Loucy (cell line): ENCODE measurements around the gene DIRAS2.

Experiments
- H2AFZ ChIP-seq: fragments of 200-600 bp; sonication (generic); 2 replicates; pipeline ENCODE4 v1.6.0; 2016; ENCODE audit warnings: antibody characterized with exemption, mild to moderate bottlenecking, low read length, moderate library complexity
- H3F3A ChIP-seq: fragments of 200-600 bp; 2 replicates; pipeline ENCODE4 v1.6.0; 2016; ENCODE audit warnings: antibody characterized with exemption, low read depth, mild to moderate bottlenecking
- H3K27me3 ChIP-seq: fragments of 200-600 bp; sonication (generic); 2 replicates; pipeline ENCODE4 v1.6.1; 2014; ENCODE audit warnings: low read length, mild to moderate bottlenecking; ENCODE audit not compliant: insufficient read depth, poor library complexity, severe bottlenecking
- H3K36me3 ChIP-seq: fragments of 200-600 bp; sonication (generic); 2 replicates; pipeline ENCODE4 v1.6.1; 2016; ENCODE audit warnings: low read length; ENCODE audit not compliant: insufficient read depth
- H3K4me1 ChIP-seq: fragments of 200-600 bp; sonication (generic); 2 replicates; pipeline ENCODE4 v1.5.1; 2014; ENCODE audit warnings: low read length, mild to moderate bottlenecking; ENCODE audit not compliant: insufficient read depth, poor library complexity, severe bottlenecking
- H3K4me2 ChIP-seq: fragments of 200-600 bp; sonication (generic); 2 replicates; pipeline ENCODE4 v1.6.0; 2014; ENCODE audit warnings: antibody characterized with exemption, low read length, low read depth, mild to moderate bottlenecking; ENCODE audit not compliant: poor library complexity, severe bottlenecking
- H3K4me3 ChIP-seq: fragments of 200-600 bp; sonication (generic); 2 replicates; pipeline ENCODE4 v1.5.1; 2014; ENCODE audit warnings: low read length, mild to moderate bottlenecking, mixed read lengths; ENCODE audit not compliant: poor library complexity, severe bottlenecking
- H3K79me2 ChIP-seq: fragments of 200-600 bp; sonication (generic); 2 replicates; pipeline ENCODE4 v1.6.1; 2014; ENCODE audit warnings: low read length; ENCODE audit not compliant: insufficient read depth
- H3K9ac ChIP-seq: fragments of 200-600 bp; sonication (generic); 2 replicates; pipeline ENCODE4 v1.6.0; 2014; ENCODE audit warnings: mild to moderate bottlenecking, low read depth, low read length, moderate library complexity; ENCODE audit not compliant: poor library complexity, severe bottlenecking
- H3K9me2 ChIP-seq: fragments of 200-600 bp; sonication (generic); replicated peaks from 2 replicates; pipeline ENCODE4 v1.6.1; 2016; ENCODE audit warnings: low read depth, low read length, mixed read lengths
- H3K9me3 ChIP-seq: fragments of 200-600 bp; sonication (generic); 2 replicates; pipeline ENCODE4 v1.6.1; 2014; ENCODE audit warnings: mild to moderate bottlenecking, antibody characterized with exemption, low read length, low read depth; ENCODE audit not compliant: insufficient read depth
- H4K20me1 ChIP-seq: fragments of 200-600 bp; sonication (generic); 2 replicates; pipeline ENCODE4 v1.6.0; 2014; ENCODE audit warnings: antibody characterized with exemption, low read length, mild to moderate bottlenecking; ENCODE audit not compliant: insufficient read depth, poor library complexity, severe bottlenecking
- CTCF ChIP-seq: fragments of 200-600 bp; sonication (generic); conservative IDR thresholded peaks from 2 replicates; pipeline ENCODE4 v1.5.1; 2014; ENCODE audit warnings: mild to moderate bottlenecking, antibody characterized with exemption, low read length
- EZH2phosphoT487 ChIP-seq: fragments of 200-600 bp; IDR thresholded peaks from 2 replicates; pipeline ENCODE4 v1.6.1; 2018; ENCODE audit warnings: antibody characterized with exemption, mild to moderate bottlenecking, moderate library complexity, borderline replicate concordance

DIRAS2 gene

DNA sequence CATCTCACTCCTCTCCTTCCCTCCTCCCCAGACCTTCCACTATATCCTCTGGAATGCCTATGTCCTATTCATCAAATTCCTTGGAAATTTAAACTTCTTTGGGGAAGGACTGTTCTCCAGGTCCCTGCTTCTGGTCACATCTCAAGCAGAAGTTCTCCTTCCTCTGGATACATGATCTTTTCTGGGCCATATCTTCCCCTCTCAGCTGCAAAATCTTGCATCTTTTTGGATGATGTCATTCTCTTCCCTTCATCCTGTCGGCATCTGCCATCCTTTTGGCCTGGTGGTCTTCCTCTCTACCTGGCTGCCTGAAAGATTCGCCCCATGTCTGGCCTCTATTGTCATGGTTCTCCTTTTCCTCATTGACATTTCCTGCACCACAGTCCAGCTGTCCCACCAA is 5.2 kb upstream of the DIRAS2 start:
- Histone ChIP-seq H3K4me1 (no peaks in the 10 kb centered on the region), H3K79me2 (no peaks in the 10 kb centered on the region), H3K4me3 (no peak overlapping the region), H3K9me2 (no peaks in the 10 kb centered on the region), H3K4me2 (no peak overlapping the region), H2AFZ (no peak overlapping the region), H3F3A (no peaks in the 10 kb centered on the region), H3K27me3 (no peaks in the 10 kb centered on the region), H3K9ac (no peak overlapping the region), H3K9me3 (no peaks in the 10 kb centered on the region), H3K36me3 (no peaks in the 10 kb centered on the region), H4K20me1 (no peaks in the 10 kb centered on the region)
- no peak for TF ChIP-seq EZH2phosphoT487
- no peak for TF ChIP-seq CTCF

DNA sequence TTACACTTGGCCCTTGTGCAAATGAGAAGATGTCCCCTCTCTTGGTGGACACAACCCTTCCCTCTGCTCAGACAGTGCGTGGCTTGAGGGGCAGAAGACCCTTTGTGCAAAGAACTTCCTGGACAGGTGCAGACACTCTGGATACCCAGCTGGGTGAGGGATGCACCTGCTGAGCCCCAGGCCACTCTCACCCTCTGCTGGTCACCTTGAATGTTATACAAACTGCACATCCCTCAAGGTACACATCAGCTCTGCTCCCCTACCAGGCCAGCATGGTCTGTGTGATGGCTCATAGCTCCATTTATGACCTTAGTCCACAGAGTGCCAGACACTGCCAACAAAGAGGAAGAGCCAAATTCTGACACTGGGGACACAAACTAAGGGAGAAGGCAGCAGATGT is 3.1 kb upstream of the DIRAS2 start:
- Histone ChIP-seq H2AFZ (no peak overlapping the region), H3K4me2 (no peak overlapping the region), H3K9me2 (no peaks in the 10 kb centered on the region), H3K9ac (no peak overlapping the region), H3K79me2 (no peaks in the 10 kb centered on the region), H3K27me3 (no peaks in the 10 kb centered on the region), H4K20me1 (no peaks in the 10 kb centered on the region), H3K9me3 (no peaks in the 10 kb centered on the region), H3K4me3 (no peak overlapping the region), H3K36me3 (no peaks in the 10 kb centered on the region), H3F3A (no peaks in the 10 kb centered on the region), H3K4me1 (no peaks in the 10 kb centered on the region)
- TF ChIP-seq EZH2phosphoT487, result no peak
- TF ChIP-seq CTCF, result no peak

DNA sequence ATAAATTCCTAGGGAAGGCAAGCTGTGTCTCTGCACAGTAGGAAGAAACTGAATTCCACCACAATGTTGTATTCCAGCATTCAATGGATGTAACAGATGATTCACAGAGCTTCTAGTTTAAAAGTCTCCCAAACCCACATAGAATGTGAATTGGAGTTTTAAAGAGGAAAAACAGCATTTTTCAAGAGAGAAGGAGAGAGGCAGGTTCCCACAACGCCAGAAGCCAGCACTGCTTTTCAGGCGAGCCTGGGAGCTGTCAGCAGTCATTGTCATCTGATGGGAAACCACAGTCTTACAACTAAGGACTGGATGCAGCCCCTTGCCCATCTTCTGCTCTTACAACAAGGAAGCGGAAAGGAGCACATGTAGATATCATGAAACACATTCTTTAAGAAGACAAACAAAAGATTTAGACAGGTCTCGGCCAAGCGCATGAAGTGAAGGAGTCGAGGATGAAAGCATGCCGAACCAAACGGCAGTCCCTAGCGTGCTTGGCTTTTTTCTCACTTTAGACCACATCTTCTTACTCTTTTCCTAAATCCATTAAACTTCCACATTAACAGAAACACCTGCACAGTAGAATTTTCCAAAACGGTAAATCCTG is 638 bp downstream of the DIRAS2 start:
- H3K4me2 ChIP-seq, result no peak overlapping the region
- no peaks in the 10 kb centered on the region for H3K79me2 ChIP-seq
- H3K27me3 ChIP-seq, result no peaks in the 10 kb centered on the region
- no peaks in the 10 kb centered on the region for H3F3A ChIP-seq
- no peak overlapping the region for H3K9ac ChIP-seq
- H4K20me1 ChIP-seq, result no peaks in the 10 kb centered on the region
- H3K4me3 ChIP-seq, result no peak overlapping the region
- no peaks in the 10 kb centered on the region for H3K36me3 ChIP-seq
- H2AFZ ChIP-seq, result no peak overlapping the region
- H3K9me2 ChIP-seq, result no peaks in the 10 kb centered on the region
- no peaks in the 10 kb centered on the region for H3K9me3 ChIP-seq
- no peaks in the 10 kb centered on the region for H3K4me1 ChIP-seq
- TF ChIP-seq EZH2phosphoT487 (no peak), CTCF (no peak)
